Renal cortex interstitium (tissue), 11 donors: ENCODE results near the gene KCNJ10. TPM values are rescaled to one million over a fixed set of nuclear protein-coding genes. Genes with fewer than 3 reads are reported as not detected.

Experiments used
- DNase-seq, 11 donors: peaks; one replicate each; pipeline ENCODE4 v3.0.0-alpha.2; 2013; ENCODE audit warnings: low read depth in 9 of 11, low spot score in 4 of 11; ENCODE audit errors: extremely low read depth in 1 of 11
- polyA plus RNA-seq, 3 donors: library from polyadenylated mRNA; unstranded; fragments of 120-200 nt; gene quantifications; one replicate each; pipeline ENCODE4 v1.2.1, GENCODE V29; 2013; ENCODE audit not compliant: insufficient read length in 3 of 3

Gene KCNJ10
- polyA plus RNA-seq, 3 donors, result 19.8 to 25.3 (median 20.0) TPM

DNA sequence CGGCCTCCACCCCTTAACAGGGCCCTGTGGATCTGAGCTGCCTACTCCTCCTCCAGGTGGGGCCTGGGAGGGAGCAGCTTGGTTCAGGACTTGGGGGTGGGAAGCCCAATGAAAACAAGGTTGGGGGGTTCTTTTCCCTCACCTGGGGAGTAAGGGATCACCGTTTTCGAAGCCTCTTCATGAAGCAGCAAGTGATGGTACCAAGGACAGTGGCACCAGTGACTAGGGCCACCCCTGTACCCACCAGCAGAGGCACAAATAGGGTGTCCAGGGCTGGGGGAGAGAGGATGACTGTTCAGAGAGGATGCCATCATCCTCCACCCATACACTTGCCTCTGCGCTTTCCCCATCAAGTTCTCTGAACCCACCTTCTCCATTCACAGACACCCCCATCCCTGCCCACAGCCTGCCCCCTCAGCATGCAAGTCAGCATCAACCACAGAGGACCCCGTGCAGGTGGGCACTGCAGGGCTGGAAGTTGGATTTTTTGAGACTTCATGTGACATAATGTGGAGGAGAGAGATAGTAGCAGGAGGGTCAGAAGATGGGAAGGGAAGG is 21.8 kb upstream of the KCNJ10 start:
- DNase-seq, result no peak

DNA sequence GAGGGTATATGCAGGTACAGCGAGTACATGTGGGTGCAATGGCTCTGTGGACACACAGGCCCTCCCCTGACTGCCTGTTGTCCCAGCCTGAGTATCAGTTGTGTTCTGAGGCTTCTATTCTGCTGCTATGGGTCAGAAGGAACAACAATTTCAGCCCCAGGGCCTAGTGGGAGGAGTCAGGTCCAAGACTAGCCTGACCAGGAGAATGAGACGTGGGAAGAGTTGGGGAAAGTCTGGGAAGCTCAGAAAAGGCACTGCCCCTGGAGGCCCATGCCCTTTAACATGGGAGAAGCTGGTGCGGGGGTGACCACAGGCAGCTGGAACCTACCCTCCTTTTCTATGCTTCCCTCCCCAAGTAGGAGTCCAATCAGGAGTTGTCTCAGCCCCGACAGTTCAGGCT is 20.8 kb upstream of the KCNJ10 start:
- no peak for DNase-seq

DNA sequence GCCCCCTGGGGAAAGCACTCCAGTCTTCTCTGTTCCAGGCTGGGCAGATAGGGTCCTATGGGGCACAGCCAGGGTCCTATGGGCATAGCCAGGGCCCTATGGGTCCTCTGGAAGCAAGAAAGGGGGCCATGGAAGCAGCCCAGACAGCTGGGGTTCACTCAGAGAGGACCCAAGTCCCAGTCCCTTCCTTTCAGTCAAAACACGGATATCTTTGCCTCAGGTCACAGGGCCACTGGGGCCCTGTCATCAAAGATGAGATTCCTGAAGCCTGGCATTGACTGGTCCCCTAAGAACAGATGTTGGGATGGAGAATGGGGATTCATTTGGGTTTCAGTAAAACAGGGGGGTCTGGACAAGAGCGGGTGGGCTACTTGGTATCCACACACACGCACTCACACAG is 19.9 kb upstream of the KCNJ10 start:
- DNase-seq, result no peak

DNA sequence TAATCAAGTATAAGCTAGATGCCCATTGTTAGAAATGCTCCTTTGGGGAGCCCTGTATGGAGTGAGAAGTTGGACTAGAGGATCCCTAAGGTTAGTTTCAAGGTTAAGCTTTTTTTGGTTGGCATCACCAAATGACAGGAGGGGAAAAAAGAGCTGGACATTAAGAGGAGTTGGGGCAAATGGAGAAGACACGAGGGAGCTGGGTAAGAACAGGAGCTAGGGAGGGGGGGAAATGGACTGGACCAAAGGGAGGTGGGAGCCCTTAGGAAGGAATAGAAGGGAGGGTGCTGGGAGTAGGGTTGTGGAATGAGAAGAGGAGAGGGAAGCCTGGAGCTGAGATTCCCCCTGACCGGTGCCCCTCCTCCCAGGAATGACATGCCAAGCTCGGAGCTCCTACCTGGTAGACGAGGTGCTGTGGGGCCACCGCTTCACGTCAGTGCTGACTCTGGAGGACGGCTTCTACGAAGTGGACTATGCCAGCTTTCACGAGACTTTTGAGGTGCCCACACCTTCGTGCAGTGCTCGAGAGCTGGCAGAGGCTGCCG is 17.2 kb upstream of the KCNJ10 start:
- no peak for DNase-seq

DNA sequence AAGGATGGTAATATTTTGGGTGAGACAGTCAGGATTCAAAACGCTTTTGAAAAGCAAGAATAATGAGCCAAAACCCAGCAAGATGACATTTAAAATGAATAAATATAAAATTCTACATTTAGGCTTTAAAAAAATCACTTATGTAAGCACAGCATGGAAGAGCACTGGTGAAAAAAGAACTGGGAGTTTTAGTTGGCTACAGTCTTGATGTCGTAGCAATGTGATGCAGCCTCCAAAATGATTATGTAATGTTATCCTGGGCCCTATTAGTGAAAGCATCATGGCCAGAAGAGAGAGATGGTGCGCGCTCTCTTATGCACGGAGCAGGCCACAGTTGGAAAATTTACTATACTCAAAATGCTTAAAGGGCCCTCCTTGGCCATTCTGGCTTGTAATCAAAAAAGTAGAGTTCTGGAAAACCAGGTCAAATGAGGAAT is 16.5 kb upstream of the KCNJ10 start:
- DNase-seq, result no peak

DNA sequence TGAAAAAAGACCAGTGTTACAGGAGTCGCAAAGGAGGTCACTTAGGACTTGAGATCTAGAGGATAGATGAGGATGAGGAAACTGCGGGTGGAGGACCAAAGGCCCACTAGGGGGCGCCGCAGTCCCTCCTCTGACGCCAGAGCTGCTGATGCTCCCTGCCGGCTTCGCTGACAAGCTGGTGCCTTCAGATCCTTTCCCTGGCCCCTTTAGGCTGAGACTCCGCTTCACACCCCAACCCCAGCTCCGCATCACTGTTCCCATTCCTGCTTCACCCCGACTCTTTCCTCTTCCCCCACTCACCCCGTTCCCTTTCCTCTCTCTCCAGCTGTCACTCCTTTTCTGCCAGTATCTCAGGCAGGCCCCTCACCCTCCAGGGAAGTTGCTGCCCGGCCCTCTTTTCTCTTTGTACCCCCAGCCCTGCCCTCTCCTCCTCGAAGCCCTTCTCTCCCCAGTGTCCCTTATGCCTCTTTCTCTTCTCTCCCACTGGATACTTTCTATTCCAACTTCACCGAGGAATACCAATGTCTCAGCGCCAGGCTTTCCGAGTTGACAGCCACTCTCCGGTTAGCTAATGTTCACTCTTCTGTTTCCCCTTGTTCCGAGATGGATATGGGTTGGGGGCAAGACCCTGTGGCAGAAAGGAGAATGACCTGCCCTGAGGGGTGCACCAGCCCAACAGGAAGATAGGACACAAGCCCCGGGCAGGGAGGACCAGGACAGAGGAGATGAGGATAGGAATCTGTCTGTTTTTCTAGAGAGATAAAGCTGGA is 15.9 kb upstream of the KCNJ10 start:
- DNase-seq, result peak in 2 of 11 donors; percentile 48 to 50

DNA sequence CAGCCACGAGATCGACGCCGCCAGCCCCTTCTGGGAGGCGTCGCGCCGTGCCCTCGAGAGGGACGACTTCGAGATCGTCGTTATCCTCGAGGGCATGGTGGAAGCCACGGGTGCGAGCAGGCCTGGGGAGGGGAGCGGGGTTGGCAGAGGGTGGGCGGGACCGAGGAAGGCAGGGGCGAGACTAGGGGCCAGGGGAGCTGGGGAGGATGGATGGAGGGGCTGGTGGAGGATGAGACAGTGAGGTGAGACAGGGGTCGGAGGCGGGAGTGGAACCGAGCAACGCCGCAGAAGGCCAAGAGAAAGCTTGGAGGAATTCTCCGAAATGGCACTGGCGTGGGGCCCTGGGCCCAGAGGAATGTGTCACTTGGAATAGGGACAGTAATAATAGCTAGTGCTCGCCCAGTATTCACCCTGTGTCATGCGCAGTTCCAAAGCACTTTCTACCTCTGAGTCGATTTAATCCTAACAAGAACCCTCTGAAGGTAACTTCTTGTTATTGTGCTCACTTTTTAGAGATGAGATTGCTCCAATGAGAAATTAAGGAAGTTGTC is 14.9 kb upstream of the KCNJ10 start:
- no peak for DNase-seq

DNA sequence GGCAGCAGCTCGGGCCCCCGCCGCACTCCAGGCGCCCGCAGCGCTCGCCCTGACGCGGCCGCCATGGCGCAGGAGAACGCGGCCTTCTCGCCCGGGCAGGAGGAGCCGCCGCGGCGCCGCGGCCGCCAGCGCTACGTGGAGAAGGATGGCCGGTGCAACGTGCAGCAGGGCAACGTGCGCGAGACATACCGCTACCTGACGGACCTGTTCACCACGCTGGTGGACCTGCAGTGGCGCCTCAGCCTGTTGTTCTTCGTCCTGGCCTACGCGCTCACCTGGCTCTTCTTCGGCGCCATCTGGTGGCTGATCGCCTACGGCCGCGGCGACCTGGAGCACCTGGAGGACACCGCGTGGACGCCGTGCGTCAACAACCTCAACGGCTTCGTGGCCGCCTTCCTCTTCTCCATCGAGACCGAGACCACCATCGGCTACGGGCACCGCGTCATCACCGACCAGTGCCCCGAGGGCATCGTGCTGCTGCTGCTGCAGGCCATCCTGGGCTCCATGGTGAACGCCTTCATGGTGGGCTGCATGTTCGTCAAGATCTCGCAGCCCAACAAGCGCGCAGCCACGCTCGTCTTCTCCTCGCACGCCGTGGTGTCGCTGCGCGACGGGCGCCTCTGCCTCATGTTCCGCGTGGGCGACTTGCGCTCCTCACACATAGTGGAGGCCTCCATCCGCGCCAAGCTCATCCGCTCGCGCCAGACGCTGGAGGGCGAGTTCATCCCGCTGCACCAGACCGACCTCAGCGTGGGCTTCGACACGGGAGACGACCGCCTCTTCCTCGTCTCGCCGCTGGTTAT is 14.2 kb upstream of the KCNJ10 start:
- peak in 4 of 11 donors; percentile 53 to 71 (median 62) for DNase-seq

DNA sequence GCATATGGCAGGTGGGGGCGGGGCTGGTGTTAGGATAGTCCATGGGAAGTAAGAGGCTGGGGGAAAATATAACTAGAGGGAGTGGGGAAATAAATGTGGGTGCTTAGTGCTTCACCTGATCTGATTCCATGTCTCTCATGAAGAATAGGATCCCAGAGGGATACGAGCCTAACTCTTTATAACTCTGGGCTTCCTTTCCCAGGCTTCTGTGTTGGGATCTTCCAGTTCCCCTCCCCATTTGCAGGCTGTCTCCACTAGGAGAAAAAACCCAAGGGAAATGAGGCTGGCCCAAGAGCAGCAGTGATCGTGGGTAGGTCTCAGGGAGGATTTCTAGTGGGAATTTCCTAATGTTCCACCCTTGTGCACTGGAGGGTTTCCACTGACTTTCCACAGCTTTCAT is 13.0 kb upstream of the KCNJ10 start:
- DNase-seq, result no peak

DNA sequence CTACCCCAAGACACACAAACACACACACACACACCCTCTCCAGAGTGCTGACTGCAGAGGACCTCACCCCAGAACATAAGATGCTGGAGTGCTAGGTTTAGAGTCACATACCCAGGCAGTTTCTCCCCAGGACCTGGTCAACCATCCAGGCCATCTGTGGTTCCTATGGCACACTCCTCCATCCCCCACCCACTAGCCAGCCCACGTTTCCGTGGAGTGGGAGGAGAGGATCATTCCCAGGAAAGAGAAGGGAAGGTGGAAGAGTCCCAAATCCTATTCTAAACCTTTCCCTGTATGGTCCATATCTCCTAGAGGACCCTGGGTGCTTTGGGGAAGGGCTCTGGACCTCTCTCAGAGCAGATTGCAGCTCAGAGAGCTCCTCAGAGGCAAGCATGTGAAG is 12.5 kb upstream of the KCNJ10 start:
- DNase-seq, result no peak

DNA sequence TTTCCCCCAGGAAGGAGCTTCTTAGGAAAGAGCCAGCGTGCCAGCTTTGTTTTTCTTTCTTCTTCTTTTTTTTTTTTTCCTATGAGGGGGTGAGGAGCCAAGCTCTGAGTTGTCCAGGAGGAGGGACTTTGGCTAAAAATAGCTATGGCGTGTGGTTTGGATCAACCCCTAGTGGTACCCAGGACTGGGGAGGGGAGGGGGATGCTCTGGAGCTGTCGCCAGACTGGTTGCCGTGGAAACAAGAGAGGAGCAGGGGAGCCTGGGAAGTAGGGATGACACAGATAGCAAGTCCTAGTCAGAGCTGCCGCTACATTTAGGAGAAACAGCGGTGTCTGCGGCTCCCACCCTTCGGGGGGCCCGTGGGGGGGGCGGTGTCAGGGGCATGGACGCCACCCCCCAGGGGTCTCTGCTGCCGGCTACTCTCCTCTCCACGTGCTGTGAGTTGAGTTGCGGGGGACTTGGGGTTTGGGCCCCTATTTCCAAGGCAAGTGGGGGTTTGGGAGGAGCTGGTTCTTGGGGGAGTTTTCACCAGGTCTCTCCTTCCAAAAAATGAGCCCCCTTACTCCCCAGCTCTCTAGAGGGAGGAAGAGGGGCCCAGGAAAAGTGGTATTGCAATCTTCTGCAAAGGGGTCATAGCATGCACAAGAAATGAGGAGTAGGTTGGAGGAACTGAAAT is 11.4 kb upstream of the KCNJ10 start, which contains the start of gene KCNJ9:
TSS of gene KCNJ9 (plus strand) at position 278 of the 676 bp plus-strand sequence. CDS start 2,493 bp downstream, outside the sequence.
- no peak for DNase-seq

DNA sequence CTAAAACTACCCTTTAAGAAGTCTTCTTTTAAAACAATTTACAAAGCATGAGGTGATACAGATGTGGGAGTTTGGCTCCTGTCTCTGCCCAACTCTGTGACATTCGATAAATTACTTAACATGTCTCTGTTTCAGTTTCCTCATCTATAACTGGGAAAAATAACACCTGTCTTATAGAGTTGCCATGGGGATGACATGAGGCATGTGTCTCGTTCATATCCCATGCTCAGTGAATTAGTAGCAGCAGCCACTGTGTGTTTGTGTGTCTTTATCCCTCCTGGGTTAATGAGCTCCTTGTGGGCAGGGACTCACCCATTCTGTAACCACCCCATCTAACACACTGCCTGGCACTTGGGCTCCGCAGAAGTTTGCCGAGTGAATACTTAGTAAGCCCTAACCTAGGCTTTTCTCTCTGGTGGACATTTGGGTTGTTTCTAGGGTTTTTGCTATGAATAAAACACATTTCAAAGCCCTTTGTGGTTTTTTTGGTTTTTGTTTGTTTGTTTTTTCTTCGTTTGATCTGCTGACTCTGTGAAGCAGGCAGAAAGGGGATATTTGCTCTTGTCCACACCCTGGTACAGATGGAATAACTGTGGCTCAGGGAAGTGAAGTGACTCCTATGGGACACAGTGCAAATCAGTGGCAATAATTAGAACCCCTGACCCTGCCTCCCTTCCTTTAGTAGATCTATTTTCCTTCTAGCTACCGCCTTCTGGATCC is 10.6 kb upstream of the KCNJ10 start:
- DNase-seq, result no peak

DNA sequence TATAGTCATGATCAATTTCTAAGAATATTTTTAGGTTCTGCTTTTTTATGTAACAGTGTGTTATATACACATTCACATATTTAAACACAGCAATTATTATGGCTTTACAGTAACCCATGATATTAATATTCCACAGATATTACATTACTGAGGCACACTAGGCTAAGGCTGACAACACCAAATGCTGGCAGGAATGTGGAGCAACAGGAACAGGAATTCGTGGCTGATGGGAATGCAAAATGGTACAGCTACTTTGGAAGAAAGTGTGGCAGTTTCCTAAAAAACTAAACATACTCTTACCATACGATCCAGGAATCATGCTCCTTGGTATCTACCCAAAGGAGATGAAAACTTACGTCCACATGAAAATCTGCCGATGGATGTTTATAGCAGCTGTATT is 9.5 kb upstream of the KCNJ10 start:
- DNase-seq, result no peak

DNA sequence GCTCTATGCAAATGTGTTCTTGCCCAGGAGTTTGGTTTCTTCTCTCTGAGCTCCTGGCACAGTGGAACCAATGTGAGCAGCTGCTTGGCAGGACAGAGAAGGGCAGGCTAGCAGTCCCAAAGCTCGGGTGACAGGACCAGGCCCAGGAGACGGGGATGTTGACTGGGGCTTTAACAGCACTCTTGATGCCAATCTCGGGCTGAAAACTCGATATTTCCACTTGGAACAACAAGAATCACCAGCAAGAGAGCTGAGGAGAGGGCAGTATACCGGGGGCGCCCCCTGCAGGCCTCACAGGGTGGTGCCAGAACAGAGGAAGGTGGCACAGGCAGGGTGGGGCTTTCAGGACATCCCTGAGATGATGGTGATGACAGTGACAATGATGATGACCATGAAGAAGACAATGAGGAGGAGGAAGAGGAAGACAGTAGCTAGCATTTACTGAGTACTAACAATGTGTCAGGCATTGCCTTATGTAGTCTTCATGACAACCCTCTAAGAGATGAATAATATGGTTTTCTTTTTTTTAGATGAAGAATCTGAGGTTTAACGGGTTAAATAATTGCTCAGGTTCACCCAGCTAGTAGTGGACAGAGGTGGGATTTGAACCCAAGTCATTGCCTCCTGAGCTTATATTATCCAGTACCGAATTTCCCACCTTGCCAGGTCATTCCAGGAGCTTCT is 8.7 kb upstream of the KCNJ10 start:
- no peak for DNase-seq

DNA sequence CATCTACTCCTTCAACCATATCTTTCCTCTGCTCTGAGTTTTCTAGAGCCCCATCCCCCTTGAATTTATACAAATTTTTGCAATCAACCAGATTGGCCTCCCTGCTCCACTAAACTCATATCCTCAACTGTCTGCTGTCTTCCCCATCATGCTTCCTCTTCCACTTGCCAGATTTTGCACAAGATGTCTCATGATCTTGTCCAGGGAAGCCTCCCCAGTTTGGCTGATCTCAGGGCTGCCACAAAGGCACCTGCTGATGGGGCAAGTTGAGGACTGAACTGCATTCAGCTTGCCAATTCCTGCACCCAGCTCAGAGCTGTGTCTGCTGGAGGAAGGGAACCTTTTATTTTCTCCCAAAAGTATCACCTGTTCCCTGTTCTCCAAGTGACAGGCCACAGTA is 7.5 kb upstream of the KCNJ10 start:
- no peak for DNase-seq

DNA sequence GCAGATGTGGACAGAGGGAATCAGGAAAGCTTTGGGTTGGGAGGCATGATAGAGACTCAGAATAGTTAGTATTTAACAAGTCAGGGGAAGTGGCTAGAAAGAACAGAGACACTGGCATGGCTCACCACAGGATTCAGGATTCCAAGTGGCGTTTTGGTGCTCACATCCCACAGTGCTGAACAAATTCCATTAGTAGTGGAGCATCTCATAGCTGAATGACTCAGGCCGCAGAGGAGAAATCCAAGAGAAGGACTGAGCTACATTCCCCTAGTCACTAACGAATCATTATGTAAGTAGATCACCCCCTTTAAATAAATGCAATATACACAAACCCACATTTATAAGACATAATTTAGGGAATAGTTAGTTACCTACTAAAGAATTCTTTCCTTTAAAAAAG is 6.3 kb upstream of the KCNJ10 start:
- no peak for DNase-seq

DNA sequence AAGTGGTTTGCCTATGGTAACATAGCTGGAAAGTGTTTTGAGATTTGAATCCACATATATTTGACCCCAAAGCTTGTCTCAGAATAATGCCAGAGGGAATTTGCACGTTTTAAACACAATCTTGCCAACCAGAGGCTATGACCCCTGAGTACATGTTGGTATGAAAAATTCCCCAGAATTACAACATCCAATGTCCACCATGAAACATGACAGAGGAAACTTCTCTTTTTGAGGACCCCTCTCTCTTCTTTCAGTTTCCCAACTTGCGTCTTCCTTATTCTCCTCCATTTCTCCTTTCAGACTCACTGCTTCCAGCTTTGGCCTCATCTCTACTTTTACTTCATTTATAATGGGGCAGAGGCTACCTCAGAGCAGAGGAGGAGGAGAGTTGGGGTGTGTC is 5.9 kb upstream of the KCNJ10 start:
- no peak for DNase-seq

DNA sequence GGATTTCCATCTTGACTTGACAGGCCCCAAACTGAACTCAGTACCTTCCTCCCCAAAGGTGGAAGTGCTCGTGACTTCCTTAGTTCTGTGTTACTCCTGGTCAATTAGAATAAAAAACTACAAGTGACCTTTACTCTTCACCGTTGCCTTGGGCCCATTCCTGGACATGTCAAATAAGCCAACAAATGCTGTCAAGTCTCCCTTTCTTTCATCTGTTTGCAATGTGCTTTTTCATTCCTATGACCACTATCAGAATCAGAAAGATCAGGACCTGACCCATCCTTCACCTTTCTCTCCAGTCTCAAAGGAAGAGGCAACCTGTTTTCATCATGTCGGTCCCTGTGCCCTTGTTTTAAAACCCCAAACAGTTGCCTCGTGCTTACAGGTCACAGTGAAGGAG is 4.9 kb upstream of the KCNJ10 start:
- DNase-seq, result no peak
